Measurements from ENCODE around the gene EDC3.
"Not testable (repeated sequence)": the region's sequence is repeated elsewhere in the genome, so short reads cannot be mapped to it uniquely, and the experiment has no call there.

Gene EDC3

DNA sequence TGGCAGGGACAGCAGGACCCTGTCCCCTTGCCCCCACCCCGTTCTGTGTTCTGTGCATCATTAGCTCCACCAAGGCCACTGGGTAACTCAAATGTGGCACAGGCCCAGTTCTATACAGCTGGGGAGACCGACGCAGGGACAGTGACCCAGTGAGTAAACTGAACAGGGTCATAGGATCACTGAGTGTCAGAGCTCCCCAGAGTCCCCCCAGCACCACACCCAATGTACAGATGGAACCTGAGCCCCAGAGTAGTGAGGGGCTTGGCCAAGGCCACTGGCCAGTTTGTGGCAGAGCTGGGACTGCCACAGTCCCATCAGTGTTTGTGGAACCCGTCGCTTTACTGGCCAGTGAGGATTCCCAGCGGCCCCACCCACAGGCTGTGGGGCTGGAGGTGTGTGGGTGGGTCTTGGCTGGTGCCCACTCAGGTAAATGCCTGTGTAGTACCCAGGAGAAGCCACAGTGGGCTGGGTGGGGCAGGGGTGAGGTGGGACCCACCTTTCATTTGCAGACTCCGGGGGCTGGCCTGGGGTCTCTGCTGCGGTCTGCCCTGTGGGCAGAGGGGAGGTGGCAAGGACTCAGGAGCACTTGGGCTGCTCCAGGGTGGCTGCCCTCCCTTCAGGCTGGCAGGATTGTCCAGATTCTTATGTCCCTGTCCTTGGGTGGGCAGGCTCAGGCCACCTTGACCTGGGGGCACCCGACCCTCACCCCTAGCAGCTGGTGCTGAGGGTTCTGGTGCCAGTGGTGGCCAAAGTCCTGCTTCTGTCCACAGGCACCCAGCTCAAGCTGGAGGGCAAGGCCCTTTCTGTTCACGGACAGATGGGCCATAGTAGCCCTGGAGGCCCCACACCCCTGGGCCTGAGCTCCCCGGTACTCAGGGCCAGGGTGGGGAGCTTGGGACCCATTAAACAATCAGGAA is 91.8 kb downstream of the EDC3 start:
- POLR2A ChIA-PET: no interaction called here

DNA sequence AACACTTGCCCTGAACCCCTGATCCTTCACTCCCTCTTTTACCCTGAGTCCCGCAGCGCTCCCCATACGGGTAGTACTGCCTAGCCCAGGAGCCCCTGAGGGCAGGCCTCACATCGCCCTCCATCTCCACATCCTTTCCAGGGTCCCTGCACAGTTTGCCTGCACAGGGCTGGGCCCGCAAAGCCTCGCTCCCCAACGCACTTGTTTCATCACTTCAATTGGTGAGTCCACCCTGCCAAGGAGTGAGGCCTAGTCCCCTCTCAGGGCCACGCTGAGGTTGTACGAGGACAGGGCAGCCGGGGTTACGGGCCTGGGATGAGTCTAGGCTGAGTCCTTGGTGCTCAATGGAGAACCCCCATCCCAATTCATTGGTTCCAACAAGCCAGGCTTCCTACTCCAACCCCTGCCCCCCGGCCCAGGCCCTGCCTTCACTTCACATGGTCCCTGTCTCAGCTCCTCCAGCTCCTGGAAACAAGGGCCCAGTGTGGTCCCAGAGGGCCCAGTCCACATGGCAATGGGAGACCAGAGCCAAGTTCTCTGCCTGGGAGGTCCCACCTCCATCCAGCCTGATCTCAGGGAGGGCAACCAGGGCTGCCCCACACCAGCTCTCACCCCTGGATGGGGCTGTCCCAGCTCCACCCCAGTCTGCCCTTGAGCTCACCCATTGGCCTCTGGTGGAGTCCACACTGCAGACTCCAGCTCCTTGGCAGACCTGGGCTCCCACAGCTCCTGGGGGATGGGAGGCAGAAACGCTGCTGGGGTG is 92.6 kb downstream of the EDC3 start:
- CTCF ChIA-PET: interaction anchor here (0.8 kb wide), 2 partner anchors 18 to 29 kb away, joined by 3 read pairs; no protein-coding TSS in a partner anchor
- no peak for DNase-seq (ENCODE audit: low read depth, low spot score)
- no peak overlapping the region for H3K4me3 ChIP-seq (ENCODE audit: low read depth, low read length)
- POLR2A ChIA-PET: no interaction called here
- TF ChIP-seq, protein P1, sequence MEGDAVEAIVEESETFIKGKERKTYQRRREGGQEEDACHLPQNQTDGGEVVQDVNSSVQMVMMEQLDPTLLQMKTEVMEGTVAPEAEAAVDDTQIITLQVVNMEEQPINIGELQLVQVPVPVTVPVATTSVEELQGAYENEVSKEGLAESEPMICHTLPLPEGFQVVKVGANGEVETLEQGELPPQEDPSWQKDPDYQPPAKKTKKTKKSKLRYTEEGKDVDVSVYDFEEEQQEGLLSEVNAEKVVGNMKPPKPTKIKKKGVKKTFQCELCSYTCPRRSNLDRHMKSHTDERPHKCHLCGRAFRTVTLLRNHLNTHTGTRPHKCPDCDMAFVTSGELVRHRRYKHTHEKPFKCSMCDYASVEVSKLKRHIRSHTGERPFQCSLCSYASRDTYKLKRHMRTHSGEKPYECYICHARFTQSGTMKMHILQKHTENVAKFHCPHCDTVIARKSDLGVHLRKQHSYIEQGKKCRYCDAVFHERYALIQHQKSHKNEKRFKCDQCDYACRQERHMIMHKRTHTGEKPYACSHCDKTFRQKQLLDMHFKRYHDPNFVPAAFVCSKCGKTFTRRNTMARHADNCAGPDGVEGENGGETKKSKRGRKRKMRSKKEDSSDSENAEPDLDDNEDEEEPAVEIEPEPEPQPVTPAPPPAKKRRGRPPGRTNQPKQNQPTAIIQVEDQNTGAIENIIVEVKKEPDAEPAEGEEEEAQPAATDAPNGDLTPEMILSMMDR (IDR thresholded peaks at IDR 0.05; ENCODE audit: insufficient read depth, low read length, missing control alignments): no peak

More for the DNA sequence above, 91.8 kb downstream of the EDC3 start:
- DNase-seq (ENCODE audit: low read depth, low spot score): no peak
- H3K4me3 ChIP-seq (ENCODE audit: low read depth, low read length): no peak overlapping the region
- TF ChIP-seq, protein P1 (IDR thresholded peaks at IDR 0.05; ENCODE audit: insufficient read depth, low read length, missing control alignments): no peak
- CTCF ChIA-PET: interaction anchor here (0.8 to 1.1 kb wide), 3 partner anchors 17 to 229 kb away, joined by 3 read pairs; no protein-coding TSS in a partner anchor

DNA sequence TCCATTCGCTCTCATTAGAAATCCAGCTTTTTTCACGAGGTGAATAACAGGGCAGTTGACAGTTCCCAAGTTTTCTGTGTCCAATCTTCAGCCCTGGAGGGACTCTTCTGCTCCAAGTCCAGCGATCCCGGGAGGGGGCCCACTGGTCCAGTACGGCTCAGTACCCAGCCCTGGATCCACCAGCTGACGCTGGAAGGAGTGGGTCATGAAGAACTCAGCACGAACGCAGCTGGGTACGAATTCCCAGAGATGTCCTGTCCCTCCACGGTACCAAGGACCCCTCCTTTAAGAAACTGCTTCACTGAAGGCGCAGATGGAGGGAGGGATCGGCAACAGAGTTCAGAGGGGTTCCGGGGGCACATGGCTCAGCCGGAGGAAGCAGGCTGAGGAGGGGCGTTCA is 96.7 kb downstream of the EDC3 start:
- ChIA-PET CTCF (interaction anchor here (0.7 to 2.2 kb wide), 5 partner anchors 9 to 224 kb away, joined by 3 to 12 read pairs (median 4); no protein-coding TSS in a partner anchor), POLR2A (interaction anchor here (1.0 to 2.6 kb wide), 5 partner anchors 12 to 58 kb away, joined by 3 to 22 read pairs (median 6); partner anchors contain the start of genes ARID3B and CLK3)
- TF ChIP-seq, protein P1 (IDR thresholded peaks at IDR 0.05; ENCODE audit: insufficient read depth, low read length, missing control alignments): no peak
- peak overlapping the region; percentile 75 for H3K4me3 ChIP-seq (ENCODE audit: low read depth, low read length)
- no peak for DNase-seq (ENCODE audit: low read depth, low spot score)

DNA sequence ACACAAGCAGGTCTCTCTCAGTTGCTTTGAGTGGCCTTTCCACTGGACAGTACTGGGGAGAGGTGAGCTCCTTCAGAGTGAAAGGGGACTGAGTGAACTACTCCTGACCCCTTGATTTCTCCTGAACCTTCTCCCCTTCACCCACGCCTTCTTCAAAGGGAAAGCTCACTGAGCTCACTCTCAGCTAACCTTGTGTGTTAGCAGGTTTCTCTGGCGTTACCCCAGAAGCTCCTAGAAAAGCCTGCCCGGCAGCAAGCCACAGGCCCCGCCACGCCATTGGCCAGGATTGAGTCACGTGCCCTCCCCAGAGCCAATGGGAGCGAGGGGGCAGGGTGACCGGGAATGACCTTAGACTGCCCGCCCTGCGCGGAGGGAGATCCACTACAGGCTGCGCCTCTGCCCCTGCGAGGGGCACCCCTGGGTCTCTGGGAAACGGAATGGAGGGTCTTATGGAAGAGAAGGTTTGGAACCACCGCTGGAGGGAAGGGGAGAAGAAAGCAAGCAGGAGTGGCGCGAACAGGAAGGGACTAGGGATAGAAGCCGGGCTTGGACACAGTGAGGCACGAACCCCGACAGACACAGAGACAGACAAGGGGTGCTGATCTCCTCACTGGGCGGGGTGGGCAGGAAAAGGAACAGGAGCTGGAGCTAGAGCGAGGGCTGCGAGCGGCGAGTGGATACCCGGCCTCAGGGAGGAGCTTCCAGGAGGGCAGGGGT is 97.5 kb downstream of the EDC3 start:
- POLR2A ChIA-PET: interaction anchor here (0.6 to 2.6 kb wide), 8 partner anchors 13 to 137 kb away, joined by 3 to 22 read pairs (median 4); partner anchors contain the start of genes ARID3B and CLK3

DNA sequence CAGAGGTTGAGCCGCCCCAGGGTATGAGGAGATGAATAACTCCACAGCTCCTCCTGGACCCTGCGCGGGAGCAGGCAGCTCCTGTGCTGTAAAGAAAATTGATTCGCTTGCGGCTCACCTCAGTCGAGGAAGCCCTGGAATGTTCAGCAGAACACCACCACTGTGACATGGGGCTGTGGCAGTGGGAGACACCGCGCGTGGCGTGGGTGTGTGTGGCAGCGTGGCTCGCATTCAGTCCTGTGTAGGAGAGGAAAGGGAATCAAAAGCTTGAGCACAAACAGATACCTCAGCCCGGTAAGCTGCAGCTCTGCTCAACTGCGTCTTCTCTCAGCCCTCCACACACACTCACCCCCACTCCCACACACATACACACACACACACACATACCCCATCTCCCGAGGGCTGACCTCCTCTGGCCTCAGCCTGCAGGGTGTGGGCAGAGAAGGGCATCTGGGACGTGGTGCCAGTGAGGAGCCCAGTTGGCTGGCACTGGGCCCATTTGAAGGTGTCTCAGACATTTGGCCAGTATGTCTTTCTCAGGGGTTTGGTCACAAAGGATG is 98.6 kb downstream of the EDC3 start:
- POLR2A ChIA-PET: interaction anchor here (1.2 to 2.6 kb wide), 3 partner anchors 17 to 27 kb away, joined by 3 to 22 read pairs (median 6); partner anchors contain the start of gene CLK3
- CTCF ChIA-PET: interaction anchor here (1.1 to 2.2 kb wide), 4 partner anchors 38 to 222 kb away, joined by 3 to 12 read pairs (median 3); no protein-coding TSS in a partner anchor
- not testable (repeated sequence) for DNase-seq (ENCODE audit: low read depth, low spot score); H3K4me3 ChIP-seq (ENCODE audit: low read depth, low read length)

More for the DNA sequence above, 97.5 kb downstream of the EDC3 start:
- peak; percentile 23 for DNase-seq (ENCODE audit: low read depth, low spot score)
- TF ChIP-seq, protein P1 (IDR thresholded peaks at IDR 0.05; ENCODE audit: insufficient read depth, low read length, missing control alignments): no peak
- peak overlapping the region; percentile 75 for H3K4me3 ChIP-seq (ENCODE audit: low read depth, low read length)
- CTCF ChIA-PET: interaction anchor here (0.7 to 2.2 kb wide), 7 partner anchors 9 to 225 kb away, joined by 3 to 12 read pairs (median 3); no protein-coding TSS in a partner anchor

DNA sequence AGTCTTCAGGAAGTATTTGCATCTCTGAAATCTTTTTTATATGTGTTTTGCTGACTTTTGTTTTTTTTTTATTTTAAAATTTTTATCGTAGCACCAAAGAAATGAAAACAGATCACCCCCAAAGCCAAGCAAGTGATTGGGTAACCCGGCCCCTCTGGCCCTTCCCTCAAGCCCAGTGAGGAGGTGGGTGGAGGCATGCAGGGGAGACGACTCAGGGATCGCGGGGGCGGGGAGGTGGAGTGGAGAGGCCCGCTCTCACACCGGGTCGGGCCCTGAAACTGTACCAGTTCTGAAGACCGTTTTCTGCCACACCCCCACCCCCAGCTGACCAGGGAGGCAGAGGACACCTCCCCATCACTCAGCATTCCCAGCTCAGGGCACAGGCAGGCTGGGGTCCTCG is 99.1 kb downstream of the EDC3 start:
- CTCF ChIA-PET; H3K4me3 ChIP-seq (ENCODE audit: low read depth, low read length); POLR2A ChIA-PET; DNase-seq (ENCODE audit: low read depth, low spot score): not testable (repeated sequence)
